Cardiac muscle cell (in vitro differentiated cells and primary cell): ENCODE measurements around the gene KCNE3. TPM values are rescaled to one million over a fixed set of nuclear protein-coding genes. Genes with fewer than 3 reads are reported as not detected.

Experiments used
- DNase-seq, 2 donors: peaks; one replicate each; pipeline versions ENCODE4 v3.0.0 to v3.0.0-alpha.2; 2010 to 2017; ENCODE audit warnings: low read depth in 1 of 2, low spot score in 1 of 2
- H3K27ac ChIP-seq: fragments of 200-600 bp; sonication (generic); 2 replicates; pipeline ENCODE4 v1.5.1; 2016
- H3K27me3 ChIP-seq: fragments of 200-600 bp; sonication (generic); 2 replicates; pipeline ENCODE4 v1.6.0; 2016; ENCODE audit warnings: control low read depth
- H3K36me3 ChIP-seq: fragments of 200-600 bp; sonication (generic); 2 replicates; pipeline ENCODE4 v1.5.1; 2016; ENCODE audit warnings: control low read depth
- H3K4me1 ChIP-seq: fragments of 200-600 bp; sonication (generic); 2 replicates; pipeline ENCODE4 v1.8.1; 2017; ENCODE audit warnings: low read depth, mild to moderate bottlenecking, mixed run types
- H3K4me3 ChIP-seq: fragments of 200-600 bp; sonication (generic); 2 replicates; pipeline ENCODE4 v1.5.1; 2016; ENCODE audit warnings: mild to moderate bottlenecking
- H3K9me3 ChIP-seq: fragments of 200-600 bp; sonication (generic); 2 replicates; pipeline ENCODE4 v1.5.1; 2017; ENCODE audit warnings: low read depth, mild to moderate bottlenecking, control low read depth
- CTCF ChIP-seq: IDR thresholded peaks from 2 replicates; pipeline ENCODE4 v1.5.1; 2012; ENCODE audit warnings: low read depth, mild to moderate bottlenecking, low read length
- polyA plus RNA-seq: library from polyadenylated mRNA; unstranded; fragments of >200 nt; fragmentation: Nextera tagmentation; extraction: Ambion mirVana; gene quantifications from 2 replicates; pipeline ENCODE4 v1.2.1, GENCODE V29; 2016
- total RNA-seq: library from RNA; depleted of rRNA; stranded (reverse); fragments of >200 nt; gene quantifications from 2 replicates; pipeline ENCODE4 v1.2.3, GENCODE V29; 2016

KCNE3 gene
- total and polyA plus RNA-seq, 2 experiments from 2014 or later: 0.33 to 1.4 TPM

- no peak for DNase-seq
- Histone ChIP-seq H3K4me3 (no peak overlapping the region), H3K27ac (no peak overlapping the region), H3K4me1 (no peaks in the 10 kb centered on the region), H3K9me3 (no peaks in the 10 kb centered on the region), H3K36me3 (no peaks in the 10 kb centered on the region), H3K27me3 (no peaks in the 10 kb centered on the region)
- no peak for TF ChIP-seq CTCF
Measured at GRCh38 chr11:74412733-74413359, 54.5 kb downstream of the KCNE3 start.

GRCh38 chr11:74412321-74412720 lies 55.0 kb downstream of the KCNE3 start:
- no peak for DNase-seq
- Histone ChIP-seq H3K4me1 (no peaks in the 10 kb centered on the region), H3K27ac (no peak overlapping the region), H3K27me3 (no peaks in the 10 kb centered on the region), H3K36me3 (no peaks in the 10 kb centered on the region), H3K9me3 (no peaks in the 10 kb centered on the region), H3K4me3 (no peak overlapping the region)
- TF ChIP-seq CTCF: no peak

- Histone ChIP-seq H3K36me3 (no peaks in the 10 kb centered on the region), H3K27me3 (no peaks in the 10 kb centered on the region), H3K9me3 (no peaks in the 10 kb centered on the region), H3K27ac (no peak overlapping the region), H3K4me1 (no peaks in the 10 kb centered on the region), H3K4me3 (no peak overlapping the region)
- no peak for DNase-seq
- no peak for TF ChIP-seq CTCF
Measured at GRCh38 chr11:74409633-74410032, 57.7 kb downstream of the KCNE3 start.

Other genes starting within 250 kb of the KCNE3 start
- not detected in 2 replicates for gene P4HA3, start 155.9 kb downstream of the KCNE3 start, total RNA-seq
- gene P4HA3, start 155.9 kb downstream of the KCNE3 start, polyA plus RNA-seq: 0.06 and 0.27 TPM in 2 replicates
- 5.4 and 5.6 TPM in 2 replicates for gene PGM2L1, start 69.1 kb downstream of the KCNE3 start, total RNA-seq
- gene PGM2L1, start 69.1 kb downstream of the KCNE3 start, polyA plus RNA-seq: 4.7 and 10.5 TPM in 2 replicates
- 26.9 and 43.8 TPM in 2 replicates for gene LIPT2, start 26.2 kb upstream of the KCNE3 start, total RNA-seq
- gene LIPT2, start 26.2 kb upstream of the KCNE3 start, polyA plus RNA-seq: 22.5 and 24.3 TPM in 2 replicates
- 12.8 and 13.1 TPM in 2 replicates for gene POLD3, start 125.0 kb upstream of the KCNE3 start, total RNA-seq
- gene POLD3, start 125.0 kb upstream of the KCNE3 start, polyA plus RNA-seq: 24.1 and 24.5 TPM in 2 replicates